T-cell (primary cell): Measurements from ENCODE around the gene TLK1. TPM values are rescaled to one million over a fixed set of nuclear protein-coding genes. Genes with fewer than 3 reads are reported as not detected.

Source experiments
- ATAC-seq, 4 experiments: fragments of 200-7000 bp in 3 of 4; fragments of 150-1000 bp in 1 of 4; cut with Tn5 transposase; replicated peaks in 1 of 4; 1 replicate in 3 of 4; 2 replicates in 1 of 4; pipeline ENCODE4 v1.10.0; 2021; ENCODE audit warnings: moderate library complexity in 3 of 4, mild to moderate bottlenecking in 2 of 4, moderate number of reproducible peaks in 1 of 4
- CTCF ChIA-PET, 2 donors: fragments of 300-600 bp; sonication (Branson Sonifier 250); formaldehyde crosslinking; loops; one replicate each; lab custom pipeline; 2022; ENCODE audit warnings: antibody characterized with exemption in 2 of 2; lab: Charles Lee
- POLR2A ChIA-PET, 2 donors: fragments of 300-600 bp; sonication (Branson Sonifier 250); formaldehyde crosslinking; loops; one replicate each; lab custom pipeline; 2022; ENCODE audit warnings: antibody characterized with exemption in 2 of 2; lab: Charles Lee
- DNase-seq, 35 experiments: peaks; one replicate each; pipeline versions ENCODE4 v3.0.0 to v3.0.0-alpha.2; 2013 to 2023
- H3K27ac ChIP-seq: one replicate; pipeline ENCODE4 v1.5.1; 2013; ENCODE audit warnings: low read length
- H3K27me3 ChIP-seq, 2 experiments: replicated peaks in 1 of 2; 1 replicate in 1 of 2; 2 replicates in 1 of 2; pipeline versions ENCODE4 v1.6.1 to v1.7.0; 2013; ENCODE audit warnings: low read length in 1 of 2, mixed read lengths in 1 of 2; ENCODE audit not compliant: control insufficient read depth in 2 of 2, insufficient read depth in 2 of 2; ENCODE audit errors: extremely low read depth in 1 of 2
- H3K36me3 ChIP-seq, 2 donors: 1 replicate in 1 of 2; 2 replicates in 1 of 2; pipeline versions ENCODE4 v1.6.1 to v1.7.0; 2013; ENCODE audit warnings: low read length in 1 of 2; ENCODE audit not compliant: control insufficient read depth in 2 of 2, insufficient read depth in 1 of 2; ENCODE audit errors: extremely low read depth in 1 of 2
- H3K4me1 ChIP-seq, 2 experiments: 1 replicate in 1 of 2; 2 replicates in 1 of 2; pipeline versions ENCODE4 v1.6.1 to v1.7.0; 2013; ENCODE audit warnings: low read length in 2 of 2, mixed read lengths in 1 of 2; ENCODE audit not compliant: insufficient read depth in 2 of 2, control insufficient read depth in 1 of 2; ENCODE audit errors: extremely low read depth in 1 of 2
- H3K4me3 ChIP-seq, 2 donors: 1 replicate in 1 of 2; 2 replicates in 1 of 2; pipeline versions ENCODE4 v1.5.1 to v1.7.0; 2013; ENCODE audit warnings: mild to moderate bottlenecking in 2 of 2, low read length in 1 of 2, moderate library complexity in 1 of 2; ENCODE audit not compliant: control insufficient read depth in 1 of 2; ENCODE audit errors: extremely low read depth in 1 of 2
- H3K9me3 ChIP-seq: 2 replicates; pipeline ENCODE4 v1.7.0; 2013
- H3K27ac Mint-ChIP-seq, 2 donors: one replicate each; pipeline ENCODE4 v1.8.0; 2020 to 2021; ENCODE audit warnings: mild to moderate bottlenecking in 2 of 2, mixed read lengths in 2 of 2
- H3K27me3 Mint-ChIP-seq, 2 donors: one replicate each; pipeline ENCODE4 v1.8.0; 2021 to 2022; ENCODE audit warnings: mixed read lengths in 2 of 2
- H3K36me3 Mint-ChIP-seq: one replicate; pipeline ENCODE4 v1.8.0; 2021; ENCODE audit warnings: mixed read lengths
- H3K4me1 Mint-ChIP-seq, 3 donors: one replicate each; pipeline ENCODE4 v1.8.0; 2020 to 2022; ENCODE audit warnings: mixed read lengths in 3 of 3, mild to moderate bottlenecking in 1 of 3
- H3K4me3 Mint-ChIP-seq, 3 donors: one replicate each; pipeline ENCODE4 v1.8.0; 2020 to 2022; ENCODE audit warnings: mild to moderate bottlenecking in 3 of 3, mixed read lengths in 3 of 3, moderate library complexity in 3 of 3
- H3K9me3 Mint-ChIP-seq, 3 donors: one replicate each; pipeline ENCODE4 v1.8.0; 2020 to 2022; ENCODE audit warnings: mixed read lengths in 3 of 3
- WGBS: methylation state at CpG from one replicate; pipeline ENCODE4 v1.1.5; 2013; ENCODE audit warnings: missing lambda C conversion rate; ENCODE audit not compliant: insufficient coverage; 5-methylcytosine and 5-hydroxymethylcytosine counted together
- total RNA-seq, 35 experiments: library from RNA in 6 of 35; stranded (reverse) in 6 of 35; fragments of 120-200 nt in 1 of 35; gene quantifications; one replicate each; pipeline versions ENCODE4 v1.2.1 to v1.2.4 and lab custom pipeline; 2013 to 2026

TLK1 gene
- total RNA-seq, 5 donors from 2014 or later (not counting 1 experiment from before 2014, with no cell fraction given) = 112 to 129 (median 120) TPM

GRCh38 chr2:170975943-170976270 lies 184.8 kb downstream of the TLK1 start:
- Histone ChIP-seq H3K27ac (no peak overlapping the region), H3K9me3 (no peaks in the 10 kb centered on the region), H3K4me3 (no peak overlapping the region), H3K27me3 (no peaks in the 10 kb centered on the region), H3K36me3 (no peaks in the 10 kb centered on the region), H3K4me1 (peaks cover 9 to 20% of the 10 kb centered on the region in 2 experiments)
- H3K27ac Mint-ChIP-seq = no peak overlapping the region
- DNase-seq (no peak), ATAC-seq (no peak)
- H3K27me3 Mint-ChIP-seq = no peaks in the 10 kb centered on the region
- POLR2A ChIA-PET = no interaction called here
- H3K4me1 Mint-ChIP-seq = peaks cover 10 to 11% (median 10%) of the 10 kb centered on the region in 3 donors
- H3K36me3 Mint-ChIP-seq = no peaks in the 10 kb centered on the region
- H3K9me3 Mint-ChIP-seq = no peaks in the 10 kb centered on the region
- CTCF ChIA-PET = no interaction called here
- no peak overlapping the region for H3K4me3 Mint-ChIP-seq
- WGBS = 90% methylated on average over 2 of the region's 4 CpGs

- no peak overlapping the region for H3K27ac Mint-ChIP-seq
- POLR2A ChIA-PET = no interaction called here
Observed at GRCh38 chr2:170975127-170975942, 185.4 kb downstream of the TLK1 start.

GRCh38 chr2:170974304-170974993 lies 186.2 kb downstream of the TLK1 start:
- no peaks in the 10 kb centered on the region for H3K36me3 ChIP-seq
- 100% methylated on average over 8 of the region's 11 CpGs for WGBS

More at GRCh38 chr2:170975127-170975942, 185.4 kb downstream of the TLK1 start:
- no peaks in the 10 kb centered on the region for H3K27me3 Mint-ChIP-seq
- no peaks in the 10 kb centered on the region for H3K36me3 Mint-ChIP-seq
- H3K4me1 Mint-ChIP-seq = peaks cover 10 to 11% (median 10%) of the 10 kb centered on the region in 3 donors
- CTCF ChIA-PET = interaction anchor here (0.6 to 3.2 kb wide), 5 partner anchors 56 to 441 kb away, joined by 3 to 14 read pairs (median 3); no protein-coding TSS in a partner anchor
- H3K4me3 Mint-ChIP-seq = peak overlapping the region in 2 of 3 donors; percentile 13 to 19
- no peak overlapping the region for H3K27ac ChIP-seq
- no peaks in the 10 kb centered on the region for H3K36me3 ChIP-seq
- 87% methylated on average over 14 of the region's 17 CpGs for WGBS
- H3K4me1 ChIP-seq = peaks cover 9 to 20% of the 10 kb centered on the region in 2 experiments
- H3K27me3 ChIP-seq = no peaks in the 10 kb centered on the region
- H3K9me3 Mint-ChIP-seq = no peaks in the 10 kb centered on the region
- no peak for ATAC-seq
- no peak overlapping the region for H3K4me3 ChIP-seq
- no peaks in the 10 kb centered on the region for H3K9me3 ChIP-seq
- DNase-seq = no peak

DNA sequence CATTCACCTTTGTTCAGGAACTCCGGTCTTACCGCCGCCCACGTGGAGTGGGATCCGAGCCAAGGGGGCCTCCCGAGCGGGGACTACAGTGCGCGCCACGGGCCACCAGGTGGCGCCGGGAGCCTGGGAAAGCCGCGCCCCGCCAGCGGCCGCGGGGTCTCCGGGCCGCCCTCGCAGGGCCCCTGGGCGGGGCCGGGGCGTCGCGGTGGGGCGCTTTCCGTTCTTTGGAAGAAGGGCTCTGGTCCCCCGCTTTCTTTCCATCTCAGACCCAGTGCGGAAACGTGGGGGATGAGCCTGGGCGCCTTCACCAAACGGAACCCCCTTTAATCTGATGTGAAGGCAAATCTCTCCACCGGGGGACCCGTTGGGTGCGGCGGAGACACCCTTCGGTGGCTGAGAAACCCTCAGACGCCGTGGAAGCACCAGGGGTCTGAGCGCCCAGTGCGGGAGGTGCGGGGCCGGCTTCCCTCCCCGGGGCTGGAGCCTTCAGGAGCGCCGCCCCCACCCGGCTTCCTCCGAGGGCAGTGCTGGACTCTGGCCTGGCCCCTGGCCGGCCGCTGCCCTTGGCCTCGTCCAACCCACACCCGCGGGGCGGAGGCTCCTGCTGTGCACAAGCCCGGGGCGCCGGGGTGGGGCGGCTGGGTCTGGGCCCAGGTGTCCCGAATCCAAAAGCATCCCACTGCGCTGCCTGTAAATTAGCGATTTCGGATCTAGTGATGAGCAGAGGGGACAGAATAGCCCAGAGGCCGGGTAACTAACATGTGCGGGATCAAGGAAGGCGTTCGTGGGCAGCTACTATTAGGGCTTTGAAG lies 187.0 kb downstream of the TLK1 start:
- ATAC-seq = peak; percentile 94 to 99 (median 96)
- peak overlapping the region; percentile 69 to 91 for H3K4me3 ChIP-seq

More at GRCh38 chr2:170974304-170974993, 186.2 kb downstream of the TLK1 start:
- Histone ChIP-seq H3K4me3 (peak overlapping the region; percentile 69 to 91), H3K27ac (no peak overlapping the region), H3K9me3 (no peaks in the 10 kb centered on the region), H3K4me1 (peaks cover 9 to 20% of the 10 kb centered on the region in 2 experiments), H3K27me3 (no peaks in the 10 kb centered on the region)
- Mint-ChIP-seq H3K27ac (peak overlapping the region; percentile 53 to 75), H3K9me3 (no peaks in the 10 kb centered on the region), H3K36me3 (no peaks in the 10 kb centered on the region), H3K27me3 (no peaks in the 10 kb centered on the region), H3K4me3 (peak overlapping the region; percentile 64 to 79 (median 74)), H3K4me1 (peaks cover 10 to 11% (median 10%) of the 10 kb centered on the region in 3 donors)
- ATAC-seq (no peak), DNase-seq (no peak)
- ChIA-PET POLR2A (interaction anchor here in 1 of 2 donors (0.6 kb wide), 1 partner anchor 1281 kb away, joined by 3 read pairs; no protein-coding TSS in a partner anchor), CTCF (interaction anchor here (0.9 to 3.2 kb wide), 4 partner anchors 57 to 442 kb away, joined by 3 to 14 read pairs (median 3); no protein-coding TSS in a partner anchor)

DNA sequence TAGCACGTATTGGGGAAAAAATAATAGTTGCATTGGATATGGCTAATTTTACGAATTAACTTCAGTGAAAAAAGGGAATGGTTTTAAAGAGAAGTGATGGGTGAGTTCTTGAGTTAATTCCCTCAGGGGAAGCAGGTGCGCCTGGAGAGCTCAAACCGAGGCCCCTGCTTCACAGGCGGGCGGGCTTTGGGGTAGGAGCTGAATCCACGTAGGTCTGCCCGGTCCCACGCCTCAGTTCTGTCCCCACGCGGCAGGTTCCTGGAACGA lies 187.5 kb downstream of the TLK1 start:
- H3K4me3 Mint-ChIP-seq = peak overlapping the region; percentile 59 to 79 (median 64)
- no peaks in the 10 kb centered on the region for H3K9me3 Mint-ChIP-seq
- WGBS = 3% methylated on average over 10 of the region's 12 CpGs
- Histone ChIP-seq H3K27me3 (no peaks in the 10 kb centered on the region), H3K27ac (no peak overlapping the region), H3K9me3 (no peaks in the 10 kb centered on the region), H3K4me3 (peak overlapping the region; percentile 69 to 91), H3K4me1 (peaks cover 9 to 20% of the 10 kb centered on the region in 2 experiments), H3K36me3 (peaks cover 2% of the 10 kb centered on the region in 2 donors)
- H3K36me3 Mint-ChIP-seq = no peaks in the 10 kb centered on the region
- H3K27ac Mint-ChIP-seq = no peak overlapping the region
- DNase-seq (no peak), ATAC-seq (no peak)
- no peaks in the 10 kb centered on the region for H3K27me3 Mint-ChIP-seq
- ChIA-PET CTCF (interaction anchor here (0.6 to 3.2 kb wide), 15 partner anchors 11 to 460 kb away, joined by 3 to 26 read pairs (median 5); partner anchors contain the start of genes DCAF17 (in 1 of the 2), GORASP2 (in 1 of the 2) and METTL8 (in 1 of the 2)), POLR2A (no interaction called here)
- H3K4me1 Mint-ChIP-seq = peaks cover 10 to 11% (median 10%) of the 10 kb centered on the region in 3 donors

More for the DNA sequence above, 187.0 kb downstream of the TLK1 start:
- Mint-ChIP-seq H3K4me1 (peaks cover 10 to 11% (median 10%) of the 10 kb centered on the region in 3 donors), H3K9me3 (no peaks in the 10 kb centered on the region), H3K4me3 (peak overlapping the region; percentile 64 to 79 (median 78)), H3K27ac (peak overlapping the region; percentile 53 to 75), H3K36me3 (no peaks in the 10 kb centered on the region), H3K27me3 (no peaks in the 10 kb centered on the region)
- 11% methylated on average over 67 of the region's 67 CpGs for whole genome bisulfite sequencing
- Histone ChIP-seq H3K36me3 (no peaks in the 10 kb centered on the region), H3K4me1 (peaks cover 9 to 20% of the 10 kb centered on the region in 2 experiments), H3K9me3 (no peaks in the 10 kb centered on the region), H3K27ac (no peak overlapping the region), H3K27me3 (no peaks in the 10 kb centered on the region)
- DNase-seq = peak; percentile 71 to 95 (median 84)
- ChIA-PET POLR2A (interaction anchor here in 1 of 2 donors (0.6 kb wide), 1 partner anchor 1280 kb away, joined by 3 read pairs; no protein-coding TSS in a partner anchor), CTCF (interaction anchor here (0.6 to 3.2 kb wide), 14 partner anchors 11 to 443 kb away, joined by 3 to 26 read pairs (median 4); partner anchors contain the start of gene GORASP2 (in 1 of the 2))
